Dedifferentiated amniotic fluid mesenchymal stem cell (primary cell): ENCODE data around the gene USP13.
"Not testable (repeated sequence)": the region's sequence is repeated elsewhere in the genome, so short reads cannot be mapped to it uniquely, and the experiment has no call there.

Experiments used
- DNase-seq: peaks from one replicate; pipeline ENCODE4 v3.0.0-alpha.2; 2016; ENCODE audit errors: extremely low spot score

The USP13 gene

DNA sequence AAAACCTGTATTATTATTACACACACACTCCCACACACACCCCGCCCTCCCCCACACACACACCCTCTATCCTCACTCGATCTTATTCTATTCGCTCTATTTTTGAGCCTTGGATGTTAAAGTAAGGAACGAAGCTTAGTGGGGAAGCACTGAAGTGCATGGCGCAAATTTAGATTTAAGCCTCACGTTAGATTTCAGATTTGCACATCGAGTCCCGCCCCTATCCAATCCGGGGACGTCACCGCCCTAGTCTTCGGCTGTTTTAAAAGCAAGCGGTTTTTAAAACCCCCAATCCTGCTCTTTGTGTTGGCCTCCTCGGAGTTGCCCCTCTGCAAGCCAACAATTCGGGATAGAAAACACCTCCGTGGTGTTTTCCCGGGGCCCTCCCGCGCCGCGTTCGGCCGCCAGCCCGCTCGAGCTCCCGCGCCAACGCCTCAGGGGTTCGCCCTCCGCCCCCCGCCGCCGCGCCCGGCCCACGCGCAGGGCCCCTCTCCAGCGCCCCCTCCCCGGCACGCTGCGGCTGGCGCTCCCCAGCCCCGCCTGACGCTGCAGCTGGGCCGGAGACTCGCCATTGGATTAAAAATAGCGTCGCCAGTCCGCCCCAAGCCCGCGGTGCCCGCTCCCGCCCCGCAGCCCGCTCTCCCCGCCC lies at the start of gene USP13:
Gene USP13 (plus strand): TSS at position 594 of the 649 bp plus-strand sequence. CDS start 186 bp downstream, outside the sequence.
- peak; percentile 64 for DNase-seq

DNA sequence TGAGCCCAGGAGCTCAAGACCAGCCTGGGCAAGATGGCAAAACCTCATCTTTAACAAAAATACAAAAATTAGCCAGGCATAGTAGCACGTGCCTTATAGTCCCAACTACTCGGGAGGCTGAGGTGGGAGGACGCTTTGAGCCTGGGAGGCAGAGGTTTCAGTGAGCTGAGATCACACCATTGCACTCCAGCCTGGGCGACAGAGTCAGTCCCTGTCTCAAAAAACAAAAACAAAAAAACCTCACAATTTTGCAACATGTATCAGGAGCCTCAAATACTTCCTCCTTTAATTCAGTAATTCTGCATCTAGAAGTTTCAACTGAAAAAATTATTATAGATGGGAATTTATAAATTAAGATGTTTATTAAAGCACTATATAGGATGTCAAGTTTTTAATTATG lies 49.5 kb upstream of the USP13 start:
- DNase-seq: no peak

DNA sequence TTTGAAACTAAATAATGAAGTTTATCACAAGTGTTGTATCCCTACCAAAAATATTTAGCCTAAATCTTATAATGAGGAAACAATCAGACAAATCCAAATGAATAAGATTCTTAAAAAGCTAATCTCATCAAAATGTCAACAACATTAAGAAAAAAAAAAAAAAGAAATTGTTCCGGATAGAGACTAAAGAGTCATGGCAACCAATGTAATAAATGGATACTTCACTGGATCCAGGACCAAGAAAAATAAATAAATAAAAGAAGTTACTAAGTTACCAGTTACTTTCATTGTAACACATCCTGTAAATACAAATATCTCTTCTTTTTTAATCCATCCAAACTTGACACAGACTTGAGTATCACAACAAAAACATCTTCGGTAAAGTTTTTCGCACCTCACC lies 49.0 kb upstream of the USP13 start:
- DNase-seq: no peak

DNA sequence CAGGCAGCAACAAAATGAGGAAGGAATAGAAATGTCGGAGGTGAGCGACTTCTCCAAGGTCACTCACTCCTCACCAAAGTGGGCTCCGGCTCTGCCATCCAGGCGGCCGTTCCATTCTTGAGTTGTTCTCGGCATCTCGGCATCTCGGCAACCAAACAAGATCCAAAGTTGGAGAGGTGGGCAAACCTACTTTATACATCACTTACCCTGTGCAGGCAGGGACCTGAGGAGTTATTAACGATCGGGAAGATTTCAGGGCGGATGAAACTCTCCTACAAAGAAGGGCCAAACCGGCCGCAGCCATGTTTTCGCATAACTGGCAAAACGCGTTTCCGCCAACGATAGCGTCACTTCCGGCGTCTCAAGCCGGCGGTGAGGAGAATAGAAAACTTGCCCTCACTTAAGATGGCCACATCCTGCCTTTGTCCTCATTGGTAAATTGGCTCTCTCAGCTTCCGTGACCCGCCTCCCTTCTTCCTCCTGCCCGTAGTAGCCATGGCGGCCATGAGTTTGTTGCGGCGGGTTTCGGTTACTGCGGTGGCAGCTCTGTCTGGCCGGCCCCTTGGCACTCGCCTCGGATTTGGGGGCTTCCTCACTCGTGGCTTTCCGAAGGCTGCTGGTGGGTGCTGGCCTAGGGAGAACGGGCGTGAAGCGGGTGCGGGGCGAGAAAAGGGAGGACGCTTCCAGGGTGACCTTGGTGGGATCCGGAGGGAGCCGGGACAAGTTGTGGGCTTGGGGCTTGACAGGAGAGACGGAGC lies 48.3 kb upstream of the USP13 start, which contains the start of the genes MRPL47 and NDUFB5:
Gene MRPL47 (minus strand): TSS at position 318 of the 758 bp plus-strand sequence. CDS start 14 bp downstream, at position 304.
Gene NDUFB5 (plus strand): TSS at position 474 of the 758 bp plus-strand sequence. CDS start 22 bp downstream, at position 496.
- DNase-seq: peak; percentile 99

DNA sequence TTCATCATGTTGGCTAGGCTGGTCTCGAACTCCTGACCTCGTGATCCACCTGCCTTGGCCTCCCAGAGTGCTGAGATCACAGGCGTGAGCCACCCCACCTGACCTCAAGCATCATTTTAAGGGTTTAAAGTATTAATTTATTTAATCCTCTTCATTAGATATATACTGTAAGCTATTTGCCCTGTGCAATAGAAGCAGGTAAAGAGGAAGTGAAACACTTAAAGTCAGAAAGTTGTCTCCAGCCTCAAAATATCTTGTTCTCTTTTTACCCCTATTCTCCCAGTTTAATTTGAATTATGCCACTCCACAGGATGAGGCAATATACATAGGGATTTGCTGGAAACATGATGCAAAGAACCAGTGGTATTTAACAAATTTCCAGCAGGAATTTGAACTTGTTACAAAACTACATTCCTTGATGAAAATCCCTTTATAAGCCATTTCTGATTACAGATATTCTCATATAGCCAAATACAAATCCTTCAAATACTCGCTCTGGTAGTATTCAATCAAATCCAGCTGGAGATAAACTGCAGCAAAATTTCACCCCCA lies 46.2 kb upstream of the USP13 start:
- no peak for DNase-seq

DNA sequence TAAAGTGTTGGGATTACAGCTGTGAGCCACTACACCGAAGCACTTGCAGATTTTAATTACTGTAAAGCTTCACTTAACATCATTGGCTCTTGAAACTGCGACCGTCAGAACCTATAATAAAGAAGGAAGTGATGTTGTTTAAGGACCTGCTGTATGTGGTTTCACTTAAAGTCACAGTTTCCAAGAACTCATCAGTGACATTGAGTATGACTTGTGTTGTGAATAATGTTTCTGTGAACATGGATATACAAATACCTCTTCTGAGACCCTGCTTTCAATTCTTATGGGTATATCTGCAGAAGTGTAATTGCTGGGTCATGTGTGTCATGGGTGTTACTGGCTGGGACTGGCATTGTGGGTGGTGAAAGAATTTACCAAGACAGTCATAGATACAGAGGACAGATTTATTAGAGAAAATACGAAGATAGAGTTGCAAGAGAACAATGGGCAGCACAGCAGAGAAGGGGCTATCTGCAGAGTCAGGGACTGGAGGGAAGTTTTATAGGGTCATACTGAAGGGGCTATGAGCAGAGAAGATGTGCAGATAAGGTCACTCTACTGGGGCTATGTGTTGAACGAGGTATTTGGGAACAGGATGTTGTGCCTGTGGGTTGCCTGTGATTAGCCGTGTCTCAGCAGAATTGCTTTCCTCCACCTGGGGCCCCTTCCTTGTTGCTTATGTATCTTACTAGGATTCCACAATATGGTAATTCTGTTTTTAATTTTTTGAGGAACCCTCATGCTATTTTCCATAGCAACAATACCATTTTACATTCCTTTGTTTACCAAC lies 43.7 kb upstream of the USP13 start:
- no peak for DNase-seq

- DNase-seq: no peak
Measured at GRCh38 chr3:179610066-179610465, 42.8 kb upstream of the USP13 start.

DNA sequence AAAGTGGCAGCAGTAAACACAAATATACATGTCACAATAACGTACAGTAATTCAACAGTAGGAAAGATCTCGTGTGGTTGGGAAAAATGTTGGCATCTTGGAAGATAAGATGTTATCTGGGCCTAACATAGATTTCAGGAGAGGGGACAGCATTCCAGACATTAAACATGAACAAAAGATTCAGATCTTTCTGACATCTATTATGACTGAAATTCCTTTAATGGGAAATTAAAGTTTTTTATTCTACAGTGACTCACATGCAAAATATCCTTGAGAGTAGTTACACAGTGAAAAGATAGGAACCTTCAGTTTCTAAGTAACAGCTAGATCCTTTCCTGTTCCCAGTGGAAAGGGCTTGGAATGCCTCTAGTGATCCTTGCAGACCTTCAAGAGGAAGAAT lies 39.0 kb upstream of the USP13 start:
- peak; percentile 66 for DNase-seq

- no peak for DNase-seq
Measured at GRCh38 chr3:179615458-179616173, 37.2 kb upstream of the USP13 start.

DNA sequence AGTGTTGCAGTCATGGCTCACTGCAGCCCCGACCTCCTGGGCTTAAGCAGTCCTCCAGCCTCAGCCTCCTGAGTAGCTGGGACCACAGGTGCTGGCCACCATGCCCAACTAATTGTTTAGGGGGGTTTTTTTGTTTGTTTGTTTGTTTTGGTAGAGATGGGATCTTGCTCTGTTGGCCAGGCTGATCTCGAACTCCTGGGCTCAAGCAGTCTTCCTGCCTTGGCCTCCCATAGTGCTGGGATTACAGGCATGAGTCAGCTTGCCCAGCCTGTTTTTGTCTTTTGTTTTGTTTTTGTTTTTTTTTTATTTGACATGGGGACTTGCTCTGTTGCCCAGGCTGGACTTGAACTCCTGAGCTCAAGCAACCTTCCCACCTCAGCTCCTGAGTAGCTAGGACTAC lies 30.8 kb upstream of the USP13 start:
- no peak for DNase-seq

DNA sequence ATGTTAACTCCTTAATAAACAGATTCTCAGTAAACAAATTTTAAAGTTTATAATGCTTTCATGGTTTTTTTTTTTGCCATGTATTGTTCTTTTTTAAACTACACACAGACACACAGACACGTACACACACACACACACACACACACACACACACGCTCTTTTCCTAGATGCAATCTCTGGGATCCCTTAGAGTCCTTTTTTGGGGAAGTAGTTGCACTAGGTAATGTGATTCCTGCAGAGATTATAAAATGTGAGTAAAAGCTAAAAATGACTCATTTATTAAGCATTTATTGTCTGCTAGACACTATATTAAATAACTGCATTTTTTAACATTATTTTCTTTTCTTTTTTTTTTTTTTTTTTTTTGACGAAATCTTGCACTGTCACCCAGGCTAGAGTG lies 28.4 kb upstream of the USP13 start:
- no peak for DNase-seq

DNA sequence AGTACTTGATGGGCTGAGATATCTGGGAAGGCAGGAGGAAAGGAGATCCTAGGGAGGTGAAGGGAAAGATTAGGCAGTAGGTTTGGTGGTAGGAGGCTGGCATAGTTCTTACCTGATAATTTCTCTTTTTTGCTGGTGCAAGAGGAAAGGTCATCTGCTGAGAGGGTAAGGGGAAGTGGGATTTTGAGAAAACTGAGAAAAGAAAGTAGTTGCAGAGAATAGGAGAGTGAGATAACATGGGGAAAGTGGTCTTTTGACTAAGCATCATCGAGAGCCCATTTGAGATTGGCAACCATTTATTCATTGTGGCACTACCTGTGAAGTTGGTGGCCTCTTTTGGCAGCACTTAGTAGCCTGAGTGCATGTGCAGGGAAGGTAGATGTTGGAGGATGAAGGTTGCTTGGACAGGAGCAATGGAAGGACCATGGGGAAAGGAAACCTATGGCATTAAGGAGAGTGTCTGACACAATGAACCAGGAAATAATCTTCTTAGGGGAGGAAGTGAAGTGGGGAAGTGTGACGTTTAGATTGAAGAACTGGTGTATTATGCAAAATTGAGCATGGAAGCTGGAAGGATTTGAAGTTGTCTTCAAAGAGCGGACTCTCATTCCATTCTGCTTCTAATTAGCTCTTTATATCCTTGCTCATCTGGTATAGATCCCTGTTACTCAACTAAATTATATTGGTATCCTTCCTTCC lies 21.9 kb upstream of the USP13 start:
- DNase-seq: no peak

DNA sequence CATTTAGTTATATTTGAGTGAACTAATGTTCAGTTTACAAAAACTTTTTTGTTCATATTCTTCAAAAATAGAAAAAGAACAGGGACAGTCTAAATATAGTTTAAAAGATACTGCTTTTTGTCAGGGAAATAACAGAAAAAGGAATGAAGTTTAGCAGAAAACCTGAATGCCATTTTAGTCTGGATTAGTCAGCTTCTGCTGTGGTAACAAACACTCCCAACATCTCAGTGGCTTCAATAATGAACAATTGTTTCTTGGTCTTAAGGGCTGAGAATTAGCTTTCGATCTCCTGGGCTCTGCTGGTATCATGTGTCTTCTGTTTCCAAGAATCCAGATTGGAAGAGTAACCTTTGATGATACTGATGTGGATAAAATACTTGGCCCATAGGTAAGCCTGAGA lies 12.4 kb upstream of the USP13 start:
- DNase-seq: no peak

- no peak for DNase-seq
Measured at GRCh38 chr3:179642871-179643270, 10.0 kb upstream of the USP13 start.

GRCh38 chr3:179643837-179644236 lies 9.0 kb upstream of the USP13 start:
- not testable (repeated sequence) for DNase-seq

DNA sequence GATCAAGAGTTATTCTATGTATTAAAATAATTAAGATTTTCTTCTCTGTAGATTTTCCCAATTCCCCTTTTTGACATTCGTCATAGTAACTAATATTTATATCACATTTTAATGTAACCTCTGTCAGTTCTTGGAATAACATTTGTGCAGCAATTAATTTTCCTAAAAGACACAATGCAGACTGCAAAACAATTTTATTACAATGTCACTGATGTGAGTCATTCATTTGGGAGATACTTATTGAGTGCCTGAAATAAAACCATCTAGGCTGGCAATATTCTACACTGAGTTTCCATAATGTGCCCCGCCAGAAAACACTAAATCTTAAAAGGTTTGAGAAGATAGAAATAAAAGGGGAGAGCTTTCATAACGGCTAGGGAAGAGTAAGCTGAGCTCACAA lies 6.7 kb upstream of the USP13 start:
- no peak for DNase-seq

DNA sequence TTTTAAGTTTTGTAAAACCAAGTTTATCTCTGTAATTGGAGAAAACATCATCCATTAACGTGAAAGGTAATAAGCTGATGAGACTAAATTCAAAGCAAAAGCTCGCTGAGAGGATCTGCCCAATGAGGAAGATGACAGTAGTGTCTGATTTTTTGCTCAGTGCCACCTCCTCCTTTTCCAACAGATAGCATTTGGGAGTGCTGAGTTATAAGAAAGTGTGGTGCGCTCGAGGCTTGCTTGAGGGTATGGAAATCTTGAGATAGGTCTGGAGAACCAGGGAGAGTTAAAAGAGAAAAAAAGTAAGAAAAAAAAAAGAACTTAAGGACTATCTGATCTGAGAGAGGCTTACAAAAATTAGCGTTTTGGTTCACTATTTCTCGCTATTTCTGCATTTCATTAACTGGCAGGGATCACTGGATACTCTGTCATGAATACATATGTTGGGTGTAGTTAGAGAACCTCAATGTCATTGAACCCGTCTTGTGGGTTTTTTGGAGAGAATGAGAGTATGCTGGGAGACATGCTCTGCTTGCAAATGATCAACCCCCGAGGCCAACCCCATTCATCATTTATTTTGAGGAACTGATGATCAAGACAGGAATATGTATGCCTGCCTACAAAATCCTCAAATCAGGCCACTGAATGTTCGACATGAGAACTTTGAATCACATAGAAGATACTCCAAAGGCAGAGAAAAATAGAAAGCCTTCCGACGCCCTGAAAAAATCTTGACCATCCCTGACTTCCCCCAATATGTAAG lies 973 bp upstream of the USP13 start:
- DNase-seq: no peak

- DNase-seq: peak; percentile 72
Measured at GRCh38 chr3:179653096-179653797, 407 bp downstream of the USP13 start.

DNA sequence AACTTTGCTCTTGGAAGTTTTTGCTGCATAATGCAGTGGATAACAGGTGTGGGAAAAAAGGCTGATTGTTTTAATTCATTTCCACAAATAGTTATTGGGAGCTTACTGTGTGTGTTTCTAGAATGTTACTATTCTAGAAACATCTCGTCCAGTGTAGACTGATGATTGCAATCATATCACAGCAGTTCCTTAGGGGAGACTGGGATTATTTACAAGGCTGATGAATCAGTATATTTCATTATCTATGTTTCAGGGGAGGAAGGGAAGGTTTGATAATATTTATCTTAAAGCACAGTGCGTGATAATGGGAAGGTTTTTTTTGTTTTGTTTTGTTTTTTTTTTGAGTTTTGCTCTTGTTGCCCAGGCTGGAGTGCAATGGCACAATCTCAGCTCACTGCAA lies 2.4 kb downstream of the USP13 start:
- no peak for DNase-seq
